Adipose tissue (tissue), 3 donors: ENCODE measurements around the gene DDRGK1. TPM values are rescaled to one million over a fixed set of nuclear protein-coding genes. Genes with fewer than 3 reads are reported as not detected.
"Not testable (repeated sequence)": the region's sequence is repeated elsewhere in the genome, so short reads cannot be mapped to it uniquely, and the experiment has no call there.

Source experiments
- H3K27ac ChIP-seq: one replicate; pipeline ENCODE4 v1.5.1; 2013; ENCODE audit warnings: low read depth, low read length
- WGBS, 3 donors: extraction: QIAGEN DNeasy Blood & Tissue Kit; methylation state at CpG; one replicate each; pipeline ENCODE4 v1.1.7; 2013; 5-methylcytosine and 5-hydroxymethylcytosine counted together
- polyA plus RNA-seq, 3 donors: library from polyadenylated mRNA; stranded (reverse); fragments of 200-250 nt; gene quantifications; one replicate each; pipeline ENCODE4 v1.2.3, GENCODE V29; 2013
- donor health status: healthy with polysubstance abuse.
- donor health status: Bipolar disorder and iron deficiency.
- donor health status: healthy.

DDRGK1 gene
- polyA plus RNA-seq, 3 donors = 31.8 to 94.9 (median 65.5) TPM

GRCh38 chr20:3223994-3224680 is 19.7 kb upstream of the DDRGK1 start:
- no peak overlapping the region for H3K27ac ChIP-seq
- WGBS, 3 donors = 82 to 91% (median 83%) methylated on average over 19 to 20 of the region's 20 CpGs

GRCh38 chr20:3223651-3223993 is 19.1 kb upstream of the DDRGK1 start:
- 81 to 90% (median 82%) methylated on average over 6 of the region's 6 CpGs for WGBS, 3 donors
- H3K27ac ChIP-seq = no peak overlapping the region

- 55 to 72% (median 62%) methylated on average over 25 of the region's 25 CpGs for WGBS, 3 donors
- no peak overlapping the region for H3K27ac ChIP-seq
These were observed 18.4 kb upstream of the DDRGK1 start for GRCh38 chr20:3222635-3223600.

- WGBS, 3 donors = 84 to 90% (median 88%) methylated on average over 18 of the region's 18 CpGs
- H3K27ac ChIP-seq = no peak overlapping the region
These were observed 17.1 kb upstream of the DDRGK1 start for GRCh38 chr20:3221398-3222226.

GRCh38 chr20:3218307-3218988 is 14.0 kb upstream of the DDRGK1 start:
- WGBS, 3 donors = 18 to 29% (median 21%) methylated on average over 28 to 30 of the region's 30 CpGs
- no peak overlapping the region for H3K27ac ChIP-seq

GRCh38 chr20:3215359-3215917 is 11.0 kb upstream of the DDRGK1 start:
- 90 to 98% (median 90%) methylated on average over 7 of the region's 7 CpGs for WGBS, 3 donors
- H3K27ac ChIP-seq = not testable (repeated sequence)

GRCh38 chr20:3213226-3213625 is 8.7 kb upstream of the DDRGK1 start:
- no peak overlapping the region for H3K27ac ChIP-seq
- WGBS, 3 donors = 91 to 95% (median 93%) methylated on average over 7 of the region's 7 CpGs

GRCh38 chr20:3210346-3210745 is 5.9 kb upstream of the DDRGK1 start:
- H3K27ac ChIP-seq = no peak overlapping the region
- WGBS, 3 donors = 68 to 86% (median 84%) methylated on average over 2 of the region's 2 CpGs

GRCh38 chr20:3209946-3210317 is 5.5 kb upstream of the DDRGK1 start:
- H3K27ac ChIP-seq = no peak overlapping the region
- 1 to 3% (median 2%) methylated on average over 10 of the region's 10 CpGs for WGBS, 3 donors

GRCh38 chr20:3209257-3209945 is 4.9 kb upstream of the DDRGK1 start, which contains the start of gene ITPA:
ITPA (plus strand) TSS chr20:3209498; CDS start chr20:3209552, 54 bp downstream.
- no peak within 1 kb of the TSS for H3K27ac ChIP-seq
- WGBS, 3 donors = 1% methylated on average over 40 to 48 of the region's 48 CpGs

GRCh38 chr20:3208786-3209256 is 4.3 kb upstream of the DDRGK1 start:
- WGBS, 3 donors = 2 to 3% (median 3%) methylated on average over 10 of the region's 10 CpGs
- H3K27ac ChIP-seq = no peak overlapping the region

- 2 to 12% (median 12%) methylated on average over 29 to 31 of the region's 31 CpGs for WGBS, 3 donors
These were observed 963 bp downstream of the DDRGK1 start for GRCh38 chr20:3203315-3204123.

GRCh38 chr20:3202965-3203314 is 1.5 kb downstream of the DDRGK1 start:
- WGBS, 3 donors = 16 to 73% (median 72%) methylated on average over 9 of the region's 9 CpGs

More at GRCh38 chr20:3203315-3204123, 963 bp downstream of the DDRGK1 start:
- H3K27ac ChIP-seq = no peak overlapping the region

GRCh38 chr20:3199976-3200755 is 4.3 kb downstream of the DDRGK1 start:
- 89 to 93% (median 92%) methylated on average over 26 to 27 of the region's 27 CpGs for WGBS, 3 donors
- H3K27ac ChIP-seq = no peak overlapping the region

More at GRCh38 chr20:3202965-3203314, 1.5 kb downstream of the DDRGK1 start:
- no peak overlapping the region for H3K27ac ChIP-seq

- 50 to 67% (median 50%) methylated on average over 2 of the region's 2 CpGs for WGBS, 3 donors
- no peak overlapping the region for H3K27ac ChIP-seq
These were observed 5.3 kb downstream of the DDRGK1 start for GRCh38 chr20:3199206-3199605.
